Kidney epithelial cell (primary cell): ENCODE data around the gene DOCK11. TPM values are rescaled to one million over a fixed set of nuclear protein-coding genes. Genes with fewer than 3 reads are reported as not detected.

Experiments used
- DNase-seq: peaks from one replicate; pipeline ENCODE4 v3.0.0-alpha.2; 2010; ENCODE audit warnings: low read depth
- H3K27me3 ChIP-seq: 2 replicates; pipeline ENCODE4 v1.6.0; 2011; ENCODE audit warnings: low read length; ENCODE audit not compliant: control insufficient read depth, insufficient read depth
- H3K36me3 ChIP-seq: 2 replicates; pipeline ENCODE4 v1.5.1; 2011; ENCODE audit warnings: low read length; ENCODE audit not compliant: control insufficient read depth, insufficient read depth
- H3K4me3 ChIP-seq: 2 replicates; pipeline ENCODE4 v1.5.1; 2011; ENCODE audit warnings: low read depth, mild to moderate bottlenecking, control low read depth, low read length
- CTCF ChIP-seq: IDR thresholded peaks from 2 replicates; pipeline ENCODE4 v1.5.1; 2011; ENCODE audit warnings: mild to moderate bottlenecking, moderate library complexity, low read length, control low read depth, inconsistent platforms; ENCODE audit not compliant: insufficient read depth, poor library complexity, severe bottlenecking
- total RNA-seq: library from RNA; depleted of rRNA; stranded (reverse); fragments of >200 nt; gene quantifications from 2 replicates; pipeline ENCODE4 v1.2.3, GENCODE V29; 2015

Gene DOCK11
- total RNA-seq, 1 donor from 2014 or later = 10.9 TPM

DNA sequence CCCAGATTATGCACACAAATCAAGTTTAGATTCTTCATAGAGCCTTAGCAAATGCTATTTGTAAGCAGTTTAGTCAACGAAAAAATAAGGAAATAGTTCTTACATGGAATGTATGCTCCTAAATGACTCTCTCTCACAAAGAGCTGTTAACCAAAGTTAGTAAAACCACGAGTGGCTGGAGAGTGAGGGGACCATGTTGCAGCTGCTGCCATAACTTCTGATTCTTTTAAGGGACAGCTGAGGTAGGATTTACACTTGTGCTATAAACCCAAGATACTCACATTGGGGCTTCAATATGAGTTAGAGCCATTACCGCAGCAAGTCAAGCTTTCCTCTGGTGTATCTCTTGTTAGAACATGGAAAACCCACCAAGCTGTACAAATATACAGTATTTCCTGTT lies 2.7 kb downstream of the DOCK11 start:
- Histone ChIP-seq H3K36me3 (no peaks in the 10 kb centered on the region), H3K4me3 (no peak overlapping the region), H3K27me3 (no peaks in the 10 kb centered on the region)
- no peak for DNase-seq
- no peak for TF ChIP-seq CTCF

DNA sequence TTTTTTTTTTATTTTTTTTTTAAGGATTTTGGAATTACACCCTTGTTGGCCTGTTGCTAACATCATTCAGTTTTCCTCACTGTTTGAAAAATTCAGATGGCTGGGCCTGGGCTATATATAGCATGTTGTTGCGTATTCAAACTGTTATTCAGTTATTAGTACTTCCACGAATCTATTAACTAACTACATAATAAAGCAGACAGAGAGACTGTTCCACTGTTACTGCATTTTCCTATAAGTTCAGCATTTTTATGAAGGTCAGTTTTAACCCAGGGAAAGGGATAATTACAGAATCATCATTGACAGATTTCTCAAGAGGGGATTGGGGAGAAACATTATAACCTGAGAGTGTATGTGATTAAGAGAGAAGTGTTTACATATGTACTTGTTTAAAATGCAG lies 3.1 kb downstream of the DOCK11 start:
- Histone ChIP-seq H3K4me3 (no peak overlapping the region), H3K36me3 (no peaks in the 10 kb centered on the region), H3K27me3 (no peaks in the 10 kb centered on the region)
- DNase-seq = no peak
- no peak for TF ChIP-seq CTCF

GRCh38 chrX:118499295-118499694 lies 3.7 kb downstream of the DOCK11 start:
- no peak for DNase-seq
- Histone ChIP-seq H3K4me3 (no peak overlapping the region), H3K36me3 (no peaks in the 10 kb centered on the region), H3K27me3 (no peaks in the 10 kb centered on the region)
- peak; percentile 52 for TF ChIP-seq CTCF

DNA sequence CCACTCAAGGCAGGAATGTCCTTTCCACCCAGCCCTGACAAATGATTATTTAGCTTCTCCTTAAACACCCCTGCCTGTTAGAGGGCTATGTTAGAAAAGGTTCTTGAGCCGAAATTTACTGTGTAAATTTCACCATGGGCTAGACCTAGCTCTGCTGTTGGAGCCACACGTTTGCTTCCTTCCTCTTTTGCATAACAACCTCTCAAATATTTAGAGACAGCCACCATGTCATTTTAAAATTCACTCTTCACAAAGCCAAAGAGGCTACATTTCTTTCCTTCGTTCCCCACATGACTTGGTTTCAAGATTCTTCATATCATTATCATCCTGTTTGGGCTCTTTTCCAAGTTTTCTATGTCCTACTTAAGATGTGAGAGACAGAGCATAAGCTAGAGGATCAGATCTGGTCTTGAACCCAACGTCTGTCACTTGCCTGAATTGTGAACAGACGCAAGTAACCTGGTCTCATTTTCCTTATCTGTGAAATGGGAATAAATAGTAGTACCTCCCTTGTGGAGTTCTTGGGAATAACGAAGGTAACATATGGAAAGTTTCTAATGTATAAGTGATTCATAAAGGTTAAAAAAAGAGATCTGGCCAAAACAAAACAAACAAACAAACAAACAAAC lies 6.7 kb downstream of the DOCK11 start:
- no peak overlapping the region for H3K4me3 ChIP-seq
- no peaks in the 10 kb centered on the region for H3K36me3 ChIP-seq
- no peak for DNase-seq
- TF ChIP-seq CTCF = no peak
- no peaks in the 10 kb centered on the region for H3K27me3 ChIP-seq

- Histone ChIP-seq H3K27me3 (no peaks in the 10 kb centered on the region), H3K4me3 (no peak overlapping the region), H3K36me3 (no peaks in the 10 kb centered on the region)
- TF ChIP-seq CTCF = no peak
- no peak for DNase-seq
Measured at GRCh38 chrX:118503260-118504041, 7.8 kb downstream of the DOCK11 start.
